Measurements from ENCODE around the gene MXRA8. TPM values are rescaled to one million over a fixed set of nuclear protein-coding genes. Genes with fewer than 3 reads are reported as not detected.
A peak's percentile ranks its signal among the peaks of the same experiment; 100 is the strongest.
"Not testable (repeated sequence)": the region's sequence is repeated elsewhere in the genome, so short reads cannot be mapped to it uniquely, and the experiment has no call there.

MXRA8 gene
- total and polyA plus RNA-seq, 8 donors = 23.3 to 203 (median 42.9) TPM

DNA sequence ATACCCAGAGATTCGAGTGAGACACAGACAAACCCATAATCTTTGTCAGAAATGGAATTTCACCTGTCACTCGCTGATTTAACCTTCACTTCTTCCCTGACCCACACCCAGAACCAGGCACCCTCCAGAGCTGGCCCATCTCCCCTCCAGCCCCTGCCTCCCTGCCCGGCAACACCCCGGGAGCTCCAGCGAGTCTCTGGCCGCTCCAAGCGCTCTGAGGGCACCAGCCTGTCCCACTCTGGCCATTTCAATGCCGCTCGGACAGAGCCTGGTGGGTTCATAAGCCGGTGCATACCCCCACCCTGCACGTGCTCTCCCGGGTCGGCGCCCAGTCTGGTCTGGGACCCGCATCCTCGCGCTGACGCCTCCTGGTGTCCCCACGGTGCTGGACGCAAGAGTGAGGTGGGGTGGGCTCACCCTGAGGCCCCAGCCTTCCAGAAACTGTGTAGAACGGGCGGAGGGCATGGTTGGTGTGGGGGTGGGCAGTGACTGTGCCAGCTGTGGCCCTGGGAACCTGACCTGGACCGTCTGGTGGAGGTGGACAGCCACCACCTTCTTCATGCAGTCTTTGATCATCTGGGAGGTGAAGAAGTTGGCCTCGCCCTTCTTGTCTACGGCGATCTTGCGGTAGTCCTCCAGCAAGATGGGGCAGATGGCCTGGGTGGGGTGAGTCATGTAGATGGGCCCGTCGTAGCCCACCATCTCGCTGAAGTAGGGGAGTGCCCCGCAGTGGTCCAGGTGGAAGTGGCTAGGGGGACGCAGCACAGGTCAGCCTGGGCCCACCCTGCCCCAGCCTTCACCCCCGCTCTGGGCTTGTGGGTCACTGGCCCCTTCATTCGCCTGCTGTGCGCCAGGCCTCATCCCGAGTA is 39.3 kb downstream of the MXRA8 start:
- no peaks in the 10 kb centered on the region for H3K27me3 ChIP-seq
- DNase-seq = no peak
- no peak overlapping the region for H3K4me3 ChIP-seq
- H3K27ac ChIP-seq = peak overlapping the region; percentile 5 to 86 (median 67)
- H3K9me3 ChIP-seq = no peaks in the 10 kb centered on the region
- TF ChIP-seq CTCF (IDR thresholded peaks at IDR 0.05) (no peak), EP300 (IDR thresholded peaks at IDR 0.05) (no peak), POLR2A (IDR thresholded peaks at IDR 0.05) (no peak), POLR2AphosphoS5 (IDR thresholded peaks at IDR 0.05) (no peak)
- peaks cover 20 to 68% (median 58%) of the 10 kb centered on the region in 4 donors for H3K36me3 ChIP-seq
- intact Hi-C loops (cut with DNase I; ENCODE audit: low total_unique reads) = no loop called here
- WGBS, 5 donors = 88 to 91% (median 90%) methylated on average over 36 of the region's 36 CpGs
- peaks cover 44 to 82% (median 68%) of the 10 kb centered on the region in 4 donors for H3K4me1 ChIP-seq

DNA sequence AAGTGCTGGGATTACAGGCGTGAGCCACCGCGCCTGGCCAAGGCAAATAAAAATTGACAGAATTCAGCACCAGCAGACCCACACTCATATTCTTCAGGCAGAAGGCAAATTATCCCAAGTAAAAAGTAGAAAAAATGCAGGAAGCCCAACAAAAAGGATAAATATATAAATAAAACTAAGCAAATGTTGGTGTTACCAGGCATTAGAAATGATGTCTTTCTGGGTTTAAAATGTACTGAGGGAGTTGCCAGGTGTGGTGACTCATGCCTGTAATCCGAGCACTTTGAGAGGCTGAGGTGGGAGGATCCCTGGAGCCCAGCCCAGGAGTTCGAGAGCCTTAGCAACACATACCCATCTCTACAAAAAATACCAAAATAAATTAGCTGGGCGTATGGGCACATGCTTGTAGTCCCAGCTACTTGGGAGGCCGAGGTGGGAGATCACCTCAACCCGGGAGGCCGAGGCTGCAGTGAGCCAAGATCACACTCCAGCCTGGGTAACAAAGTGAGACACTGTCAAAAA is 40.2 kb downstream of the MXRA8 start:
- H3K27ac ChIP-seq = peak overlapping the region; percentile 53 to 86 (median 70)
- TF ChIP-seq POLR2AphosphoS5 (IDR thresholded peaks at IDR 0.05) (peak in 2 of 3 donors; percentile 53 to 67), EP300 (IDR thresholded peaks at IDR 0.05) (no peak)
- peaks cover 28 to 76% (median 66%) of the 10 kb centered on the region in 4 donors for H3K36me3 ChIP-seq
- H3K27me3 ChIP-seq = no peaks in the 10 kb centered on the region
- H3K9me3 ChIP-seq = no peaks in the 10 kb centered on the region
- 55 to 64% (median 61%) methylated on average over 9 of the region's 9 CpGs for WGBS, 5 donors
- peak; percentile 86 to 88 for DNase-seq
- intact Hi-C loops (cut with DNase I; ENCODE audit: low total_unique reads) = no loop called here
- H3K4me1 ChIP-seq = peaks cover 39 to 75% (median 60%) of the 10 kb centered on the region in 4 donors
- no peak overlapping the region for H3K4me3 ChIP-seq

- Histone ChIP-seq H3K36me3 (peaks cover 36 to 84% (median 74%) of the 10 kb centered on the region in 4 donors), H3K27ac (peak overlapping the region in 4 of 5 donors; percentile 65 to 86 (median 74)), H3K4me1 (peaks cover 34 to 68% (median 52%) of the 10 kb centered on the region in 4 donors), H3K27me3 (no peaks in the 10 kb centered on the region), H3K4me3 (no peak overlapping the region), H3K9me3 (no peaks in the 10 kb centered on the region)
- WGBS, 5 donors = 84 to 94% (median 89%) methylated on average over 6 of the region's 6 CpGs
- TF ChIP-seq CTCF (IDR thresholded peaks at IDR 0.05) (no peak), POLR2A (IDR thresholded peaks at IDR 0.05) (no peak), EP300 (IDR thresholded peaks at IDR 0.05) (no peak), POLR2AphosphoS5 (IDR thresholded peaks at IDR 0.05) (no peak)
- DNase-seq = no peak
- intact Hi-C loops (cut with DNase I; ENCODE audit: low total_unique reads) = no loop called here
These were observed 40.9 kb downstream of the MXRA8 start for GRCh38 chr1:1317420-1317819.

- peaks cover 24 to 56% (median 40%) of the 10 kb centered on the region in 4 donors for H3K4me1 ChIP-seq
- H3K9me3 ChIP-seq; DNase-seq; H3K4me3 ChIP-seq; H3K27me3 ChIP-seq; intact Hi-C loops (cut with DNase I; ENCODE audit: low total_unique reads): not testable (repeated sequence)
- peaks cover 41 to 87% (median 80%) of the 10 kb centered on the region in 4 donors for H3K36me3 ChIP-seq
- 83 to 89% (median 84%) methylated on average over 8 of the region's 8 CpGs for WGBS, 5 donors
- H3K27ac ChIP-seq = peak overlapping the region in 1 of 5 donors; percentile 41
These were observed 42.2 kb downstream of the MXRA8 start for GRCh38 chr1:1316199-1316598.

GRCh38 chr1:1315435-1315954 is 42.9 kb downstream of the MXRA8 start:
- Histone ChIP-seq H3K27ac (peak overlapping the region in 2 of 5 donors; percentile 9 to 42), H3K4me1 (peaks cover 19 to 54% (median 34%) of the 10 kb centered on the region in 4 donors), H3K36me3 (peaks cover 41 to 87% (median 80%) of the 10 kb centered on the region in 4 donors), H3K27me3 (no peaks in the 10 kb centered on the region), H3K9me3 (no peaks in the 10 kb centered on the region), H3K4me3 (no peak overlapping the region)
- TF ChIP-seq POLR2AphosphoS5 (IDR thresholded peaks at IDR 0.05) = no peak
- no peak for TF ChIP-seq CTCF (IDR thresholded peaks at IDR 0.05)
- no peak for TF ChIP-seq POLR2A (IDR thresholded peaks at IDR 0.05)
- no peak for TF ChIP-seq EP300 (IDR thresholded peaks at IDR 0.05)
- no peak for DNase-seq
- 70 to 75% (median 74%) methylated on average over 14 to 26 of the region's 26 CpGs for WGBS, 5 donors
- intact Hi-C loops (cut with DNase I; ENCODE audit: low total_unique reads) = no loop called here
